HEK293 (cell line): ENCODE data around the gene CDK5R2.

ENCODE experiments used
- CTCF ChIA-PET: fragments of 350-600 bp; formaldehyde crosslinking; extraction: SDS; loops from one replicate; lab custom pipeline; 2021; ENCODE audit warnings: antibody characterized with exemption; lab: Yijun Ruan, JAX
- POLR2A ChIA-PET: fragments of 300-600 bp; formaldehyde crosslinking; extraction: SDS; loops from one replicate; lab custom pipeline; 2020; ENCODE audit warnings: antibody characterized with exemption, inconsistent platforms; lab: Yijun Ruan, JAX
- H3K27ac ChIP-seq: fragments of 200-500 bp; sonication (Bioruptor generic); 2 replicates; pipeline ENCODE4 v1.5.1; 2014; ENCODE audit warnings: low read depth, low read length, control low read depth, inconsistent platforms; ENCODE audit errors: extremely low read depth
- H3K36me3 ChIP-seq, 2 experiments: fragments of 200-500 bp in 1 of 2; sonication (Bioruptor generic) in 1 of 2; 1 replicate in 1 of 2; 2 replicates in 1 of 2; pipeline ENCODE4 v1.5.1; 2014 to 2017; ENCODE audit warnings: inconsistent platforms in 2 of 2, low read length in 2 of 2; ENCODE audit not compliant: control insufficient read depth in 2 of 2, insufficient read depth in 1 of 2
- H3K4me1 ChIP-seq: fragments of 200-500 bp; sonication (Bioruptor generic); 2 replicates; pipeline ENCODE4 v1.5.1; 2014; ENCODE audit warnings: mild to moderate bottlenecking, low read length, inconsistent platforms; ENCODE audit not compliant: control insufficient read depth, insufficient read depth
- H3K4me3 ChIP-seq: 2 replicates; pipeline ENCODE4 v1.5.1; 2011; ENCODE audit warnings: low read depth, mild to moderate bottlenecking, control low read depth, low read length, moderate library complexity
- H3K9me3 ChIP-seq: fragments of 200-500 bp; sonication (Bioruptor generic); 2 replicates; pipeline ENCODE4 v1.5.1; 2014; ENCODE audit warnings: low read depth, low read length, inconsistent platforms; ENCODE audit not compliant: control insufficient read depth, insufficient read depth
- GLIS2 ChIP-seq: fragments of 450-650 bp; formaldehyde crosslinking; IDR thresholded peaks from 2 replicates; pipeline ENCODE4 v1.5.1; 2016; ENCODE audit warnings: missing biosample characterization, missing genetic modification characterization
- HOXC10 ChIP-seq: sonication (generic); formaldehyde crosslinking; IDR thresholded peaks from 2 replicates; pipeline ENCODE4 v1.8.1; 2023; ENCODE audit warnings: mild to moderate bottlenecking, missing genetic modification reagents
- INSM2 ChIP-seq: fragments of 450-650 bp; formaldehyde crosslinking; IDR thresholded peaks from 2 replicates; pipeline ENCODE4 v1.5.1; 2016; ENCODE audit warnings: missing biosample characterization, missing genetic modification characterization
- KLF16 ChIP-seq: fragments of 450-650 bp; formaldehyde crosslinking; IDR thresholded peaks from 2 replicates; pipeline ENCODE4 v1.5.1; 2017; ENCODE audit warnings: missing biosample characterization, missing genetic modification characterization
- SP3 ChIP-seq: fragments of 450-650 bp; formaldehyde crosslinking; IDR thresholded peaks from 2 replicates; pipeline ENCODE4 v1.5.1; 2016; ENCODE audit warnings: missing biosample characterization, missing genetic modification characterization
- TSHZ1 ChIP-seq: fragments of 450-650 bp; formaldehyde crosslinking; IDR thresholded peaks from 2 replicates; pipeline ENCODE4 v1.5.1; 2016; ENCODE audit warnings: missing biosample characterization, missing genetic modification characterization, borderline replicate concordance
- ZBTB6 ChIP-seq: fragments of 450-650 bp; formaldehyde crosslinking; IDR thresholded peaks from 2 replicates; pipeline ENCODE4 v1.5.1; 2017; ENCODE audit warnings: missing biosample characterization, missing genetic modification characterization
- ZFP69B ChIP-seq: fragments of 450-650 bp; formaldehyde crosslinking; IDR thresholded peaks from 2 replicates; pipeline ENCODE4 v1.5.1; 2016; ENCODE audit warnings: missing biosample characterization, missing genetic modification characterization
- ZNF24 ChIP-seq: fragments of 450-650 bp; formaldehyde crosslinking; IDR thresholded peaks from 2 replicates; pipeline ENCODE4 v1.5.1; 2016; ENCODE audit warnings: missing biosample characterization, missing genetic modification characterization
- ZNF324 ChIP-seq: fragments of 450-650 bp; formaldehyde crosslinking; IDR thresholded peaks from 2 replicates; pipeline ENCODE4 v1.5.1; 2016; ENCODE audit warnings: missing biosample characterization, missing genetic modification characterization
- ZNF335 ChIP-seq: fragments of 450-650 bp; formaldehyde crosslinking; conservative IDR thresholded peaks from 2 replicates; pipeline ENCODE4 v1.5.1; 2016; ENCODE audit warnings: missing biosample characterization, missing genetic modification characterization
- ZNF362 ChIP-seq: fragments of 450-650 bp; formaldehyde crosslinking; IDR thresholded peaks from 2 replicates; pipeline ENCODE4 v1.5.1; 2016; ENCODE audit warnings: missing biosample characterization, missing genetic modification characterization
- ZNF423 ChIP-seq: fragments of 450-650 bp; formaldehyde crosslinking; IDR thresholded peaks from 2 replicates; pipeline ENCODE4 v1.5.1; 2016; ENCODE audit warnings: missing biosample characterization, missing genetic modification characterization
- ZNF488 ChIP-seq: fragments of 450-650 bp; formaldehyde crosslinking; IDR thresholded peaks from 2 replicates; pipeline ENCODE4 v1.5.1; 2016; ENCODE audit warnings: missing biosample characterization, missing genetic modification characterization
- ZNF558 ChIP-seq: fragments of 450-650 bp; formaldehyde crosslinking; IDR thresholded peaks from 2 replicates; pipeline ENCODE4 v1.5.1; 2016; ENCODE audit warnings: missing biosample characterization, missing genetic modification characterization
- ZNF610 ChIP-seq: fragments of 450-650 bp; formaldehyde crosslinking; IDR thresholded peaks from 2 replicates; pipeline ENCODE4 v1.5.1; 2016; ENCODE audit warnings: missing biosample characterization, missing genetic modification characterization, borderline replicate concordance
- ZNF707 ChIP-seq: fragments of 450-650 bp; formaldehyde crosslinking; IDR thresholded peaks from 2 replicates; pipeline ENCODE4 v1.5.1; 2016; ENCODE audit warnings: missing biosample characterization, missing genetic modification characterization
- ZSCAN30 ChIP-seq: fragments of 450-650 bp; IDR thresholded peaks from 2 replicates; pipeline ENCODE4 v1.5.1; 2018; ENCODE audit warnings: missing biosample characterization, mild to moderate bottlenecking, missing genetic modification characterization, moderate library complexity

CDK5R2 gene

GRCh38 chr2:218946621-218947020 lies 12.8 kb upstream of the CDK5R2 start:
- Histone ChIP-seq H3K36me3 (no peaks in the 10 kb centered on the region), H3K4me3 (no peak overlapping the region), H3K27ac (no peak overlapping the region), H3K9me3 (no peaks in the 10 kb centered on the region), H3K4me1 (no peaks in the 10 kb centered on the region)
- no peak for TF ChIP-seq ZNF423 (tag by site-specific recombination)
- no peak for TF ChIP-seq ZNF610 (tag by site-specific recombination)
- no peak for TF ChIP-seq ZNF335 (tag by site-specific recombination)
- 0 out of 2 replicates have a peak, but pooled peaks have one; percentile 16 for TF ChIP-seq ZNF362 (tag by site-specific recombination)
- TF ChIP-seq ZNF24 (tag by site-specific recombination): no peak
- TF ChIP-seq ZNF707 (tag by site-specific recombination): no peak
- TF ChIP-seq ZFP69B (tag by site-specific recombination): no peak
- no peak for TF ChIP-seq ZSCAN30 (tag by site-specific recombination)
- TF ChIP-seq ZNF324 (tag by site-specific recombination): no peak
- ChIA-PET CTCF (interaction anchor here (0.6 to 0.7 kb wide), 3 partner anchors 11 to 510 kb away, joined by 3 to 4 read pairs (median 3); no protein-coding TSS in a partner anchor), POLR2A (interaction anchor here (0.6 kb wide), 1 partner anchor 12 kb away, joined by 3 read pairs; no protein-coding TSS in a partner anchor)

- H3K27ac ChIP-seq: no peak overlapping the region
- POLR2A ChIA-PET: no interaction called here
- no peak overlapping the region for H3K4me3 ChIP-seq
- no peaks in the 10 kb centered on the region for H3K36me3 ChIP-seq
- H3K9me3 ChIP-seq: no peaks in the 10 kb centered on the region
- H3K4me1 ChIP-seq: no peaks in the 10 kb centered on the region
- no peak for TF ChIP-seq ZBTB6
- TF ChIP-seq SP3 (tag by site-specific recombination): no peak
- no peak for TF ChIP-seq HOXC10 (CRISPR knock-in tag)
- TF ChIP-seq ZNF488 (tag by site-specific recombination): no peak
- TF ChIP-seq TSHZ1 (tag by site-specific recombination): no peak
- no peak for TF ChIP-seq KLF16 (tag by site-specific recombination)
- no peak for TF ChIP-seq GLIS2 (tag by site-specific recombination)
- TF ChIP-seq INSM2 (tag by site-specific recombination): no peak
- no peak for TF ChIP-seq ZNF558 (tag by site-specific recombination)
- TF ChIP-seq ZNF610 (tag by site-specific recombination): no peak
- TF ChIP-seq, all 188 proteins: peak for 0
- CTCF ChIA-PET: interaction anchor here (0.6 to 2.4 kb wide), 5 partner anchors 12 to 201 kb away, joined by 3 to 12 read pairs (median 4); no protein-coding TSS in a partner anchor
Measured at GRCh38 chr2:218952160-218952559, 7.3 kb upstream of the CDK5R2 start.
